ENCODE data around the gene LHX8. TPM values are rescaled to one million over a fixed set of nuclear protein-coding genes. Genes with fewer than 3 reads are reported as not detected.

Gene LHX8
- polyA plus RNA-seq, 1 of the 3 experiments (the other 2 are of a cell fraction), result 0.30 TPM

DNA sequence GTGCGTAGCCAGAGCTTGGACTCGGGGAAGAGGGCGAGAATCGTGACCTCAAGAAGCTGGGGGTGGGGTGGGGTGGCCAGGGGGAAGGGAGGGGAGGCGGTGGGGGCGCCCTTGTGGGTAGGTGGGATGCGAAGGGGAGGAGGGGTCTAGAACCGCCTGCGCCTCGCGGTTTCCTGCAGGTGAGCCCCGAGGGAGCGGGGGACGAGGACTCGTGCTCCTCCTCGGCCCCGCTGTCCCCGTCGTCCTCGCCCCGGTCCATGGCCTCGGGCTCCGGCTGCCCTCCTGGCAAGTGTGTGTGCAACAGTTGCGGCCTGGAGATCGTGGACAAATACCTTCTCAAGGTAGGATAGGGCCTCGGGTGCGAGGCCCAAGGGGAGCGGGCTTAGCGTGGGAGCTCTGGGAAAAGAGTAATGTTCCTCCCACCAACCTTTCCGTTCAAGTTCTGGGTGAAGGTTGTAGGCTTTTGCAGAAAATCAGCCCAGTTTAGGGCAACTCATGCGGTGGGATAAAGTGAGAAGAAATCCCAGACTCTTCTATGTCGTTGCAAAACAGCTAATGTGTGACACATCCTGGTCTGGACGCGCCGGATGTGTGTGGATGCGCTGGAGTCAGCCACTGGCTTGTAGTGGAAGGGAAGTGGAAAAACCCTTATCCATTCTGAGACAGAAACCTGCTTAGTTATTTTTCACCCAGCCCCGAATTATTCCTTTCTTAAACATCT, 2.9 kb downstream of the LHX8 start:
- Histone ChIP-seq H3K79me2 (ENCODE audit: insufficient read depth) (no peaks in the 10 kb centered on the region), H3K9me3 (no peaks in the 10 kb centered on the region), H3K27me3 (ENCODE audit: insufficient read depth) (peaks cover 78% of the 10 kb centered on the region), H3K4me3 (ENCODE audit: low read depth in 2 of 2, low read length in 1 of 2) (no peak overlapping the region), H3K36me3 (replicated peaks in 1 of 2; ENCODE audit: control insufficient read depth in 1 of 2, insufficient read depth in 2 of 2, low read length in 1 of 2) (no peaks in the 10 kb centered on the region), H3K9me2 (no peaks in the 10 kb centered on the region), H3F3A (replicated peaks; ENCODE audit: insufficient read depth) (peaks cover 8% of the 10 kb centered on the region), H2AFZ (ENCODE audit: low read depth) (no peak overlapping the region), H4K20me1 (ENCODE audit: insufficient read depth) (no peaks in the 10 kb centered on the region), H3K4me2 (no peak overlapping the region), H3K9ac (no peak overlapping the region), H3K27ac (ENCODE audit: low read depth in 2 of 2, low read length in 1 of 2) (no peak overlapping the region), H3K4me1 (ENCODE audit: control insufficient read depth in 1 of 2, insufficient read depth in 2 of 2, low read depth in 1 of 2, low read length in 1 of 2) (peaks cover 0 to 12% of the 10 kb centered on the region in 2 experiments; a peak in 2 of 4 replicates)
- 32% methylated on average over 19 of the region's 37 CpGs for WGBS (ENCODE audit: low lambda C conversion rate)
- ChIA-PET CTCF (interaction anchor here (0.7 to 4.0 kb wide), 5 partner anchors 42 to 676 kb away, joined by 3 to 27 read pairs (median 3); no protein-coding TSS in a partner anchor), POLR2A (no interaction called here)
- DNase-seq, result no peak
- TF ChIP-seq JUND (IDR thresholded peaks at IDR 0.05) (no peak), SMC3 (IDR thresholded peaks at IDR 0.05; ENCODE audit: low read depth, low read length) (no peak)

DNA sequence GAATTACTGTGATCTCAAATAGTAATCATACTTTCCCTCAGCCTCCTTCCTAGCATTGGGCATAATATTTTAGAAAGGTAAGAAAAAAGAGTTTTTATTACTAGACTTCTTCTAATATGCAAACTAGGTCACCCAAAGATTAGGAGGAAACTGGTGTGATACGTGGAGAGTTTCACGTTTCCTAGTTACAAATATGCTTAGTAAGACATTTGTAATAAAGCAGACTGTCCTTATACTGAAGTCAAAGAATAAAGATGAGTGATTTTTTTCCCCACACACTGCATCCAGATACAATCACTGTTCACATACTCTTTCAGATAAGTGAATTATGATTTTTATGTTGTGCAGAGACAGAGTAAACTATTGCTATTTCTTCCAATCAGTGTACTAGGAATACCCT, 17.9 kb downstream of the LHX8 start:
- Histone ChIP-seq H3K36me3 (replicated peaks in 1 of 2; ENCODE audit: control insufficient read depth in 1 of 2, insufficient read depth in 2 of 2, low read length in 1 of 2) (no peaks in the 10 kb centered on the region), H3K27me3 (ENCODE audit: insufficient read depth) (no peaks in the 10 kb centered on the region), H2AFZ (ENCODE audit: low read depth) (no peak overlapping the region), H3K9me2 (no peaks in the 10 kb centered on the region), H4K20me1 (ENCODE audit: insufficient read depth) (no peaks in the 10 kb centered on the region), H3K27ac (ENCODE audit: low read depth in 2 of 2, low read length in 1 of 2) (no peak overlapping the region), H3K9ac (no peak overlapping the region), H3K4me1 (ENCODE audit: control insufficient read depth in 1 of 2, insufficient read depth in 2 of 2, low read depth in 1 of 2, low read length in 1 of 2) (no peaks in the 10 kb centered on the region), H3K79me2 (ENCODE audit: insufficient read depth) (no peaks in the 10 kb centered on the region), H3K4me3 (ENCODE audit: low read depth in 2 of 2, low read length in 1 of 2) (no peak overlapping the region), H3F3A (replicated peaks; ENCODE audit: insufficient read depth) (no peaks in the 10 kb centered on the region), H3K4me2 (no peak overlapping the region), H3K9me3 (no peaks in the 10 kb centered on the region)
- 37% methylated on average over 2 of the region's 2 CpGs for WGBS (ENCODE audit: low lambda C conversion rate)
- TF ChIP-seq GATA2 (CRISPR knock-in tag; IDR thresholded peaks at IDR 0.05) (no peak), TEAD4 (IDR thresholded peaks at IDR 0.05; ENCODE audit: borderline replicate concordance, insufficient read depth) (no peak), CHD2 (IDR thresholded peaks at IDR 0.05; ENCODE audit: low read length, partially characterized antibody) (no peak), FOXJ3 (CRISPR knock-in tag; IDR thresholded peaks at IDR 0.05) (no peak), YY1 (IDR thresholded peaks at IDR 0.05; ENCODE audit: low read depth) (no peak), FOXM1 (IDR thresholded peaks at IDR 0.05; ENCODE audit: low read depth) (no peak), JUND (IDR thresholded peaks at IDR 0.05) (no peak)
- TF ChIP-seq, protein P1, sequence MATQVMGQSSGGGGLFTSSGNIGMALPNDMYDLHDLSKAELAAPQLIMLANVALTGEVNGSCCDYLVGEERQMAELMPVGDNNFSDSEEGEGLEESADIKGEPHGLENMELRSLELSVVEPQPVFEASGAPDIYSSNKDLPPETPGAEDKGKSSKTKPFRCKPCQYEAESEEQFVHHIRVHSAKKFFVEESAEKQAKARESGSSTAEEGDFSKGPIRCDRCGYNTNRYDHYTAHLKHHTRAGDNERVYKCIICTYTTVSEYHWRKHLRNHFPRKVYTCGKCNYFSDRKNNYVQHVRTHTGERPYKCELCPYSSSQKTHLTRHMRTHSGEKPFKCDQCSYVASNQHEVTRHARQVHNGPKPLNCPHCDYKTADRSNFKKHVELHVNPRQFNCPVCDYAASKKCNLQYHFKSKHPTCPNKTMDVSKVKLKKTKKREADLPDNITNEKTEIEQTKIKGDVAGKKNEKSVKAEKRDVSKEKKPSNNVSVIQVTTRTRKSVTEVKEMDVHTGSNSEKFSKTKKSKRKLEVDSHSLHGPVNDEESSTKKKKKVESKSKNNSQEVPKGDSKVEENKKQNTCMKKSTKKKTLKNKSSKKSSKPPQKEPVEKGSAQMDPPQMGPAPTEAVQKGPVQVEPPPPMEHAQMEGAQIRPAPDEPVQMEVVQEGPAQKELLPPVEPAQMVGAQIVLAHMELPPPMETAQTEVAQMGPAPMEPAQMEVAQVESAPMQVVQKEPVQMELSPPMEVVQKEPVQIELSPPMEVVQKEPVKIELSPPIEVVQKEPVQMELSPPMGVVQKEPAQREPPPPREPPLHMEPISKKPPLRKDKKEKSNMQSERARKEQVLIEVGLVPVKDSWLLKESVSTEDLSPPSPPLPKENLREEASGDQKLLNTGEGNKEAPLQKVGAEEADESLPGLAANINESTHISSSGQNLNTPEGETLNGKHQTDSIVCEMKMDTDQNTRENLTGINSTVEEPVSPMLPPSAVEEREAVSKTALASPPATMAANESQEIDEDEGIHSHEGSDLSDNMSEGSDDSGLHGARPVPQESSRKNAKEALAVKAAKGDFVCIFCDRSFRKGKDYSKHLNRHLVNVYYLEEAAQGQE (IDR thresholded peaks at IDR 0.05; ENCODE audit: low read depth, low read length), result no peak
- TF ChIP-seq, protein P2, sequence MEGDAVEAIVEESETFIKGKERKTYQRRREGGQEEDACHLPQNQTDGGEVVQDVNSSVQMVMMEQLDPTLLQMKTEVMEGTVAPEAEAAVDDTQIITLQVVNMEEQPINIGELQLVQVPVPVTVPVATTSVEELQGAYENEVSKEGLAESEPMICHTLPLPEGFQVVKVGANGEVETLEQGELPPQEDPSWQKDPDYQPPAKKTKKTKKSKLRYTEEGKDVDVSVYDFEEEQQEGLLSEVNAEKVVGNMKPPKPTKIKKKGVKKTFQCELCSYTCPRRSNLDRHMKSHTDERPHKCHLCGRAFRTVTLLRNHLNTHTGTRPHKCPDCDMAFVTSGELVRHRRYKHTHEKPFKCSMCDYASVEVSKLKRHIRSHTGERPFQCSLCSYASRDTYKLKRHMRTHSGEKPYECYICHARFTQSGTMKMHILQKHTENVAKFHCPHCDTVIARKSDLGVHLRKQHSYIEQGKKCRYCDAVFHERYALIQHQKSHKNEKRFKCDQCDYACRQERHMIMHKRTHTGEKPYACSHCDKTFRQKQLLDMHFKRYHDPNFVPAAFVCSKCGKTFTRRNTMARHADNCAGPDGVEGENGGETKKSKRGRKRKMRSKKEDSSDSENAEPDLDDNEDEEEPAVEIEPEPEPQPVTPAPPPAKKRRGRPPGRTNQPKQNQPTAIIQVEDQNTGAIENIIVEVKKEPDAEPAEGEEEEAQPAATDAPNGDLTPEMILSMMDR (IDR thresholded peaks at IDR 0.05), result no peak
- ChIA-PET POLR2A (no interaction called here), CTCF (interaction anchor here (0.7 to 1.2 kb wide), 2 partner anchors 21 to 381 kb away, joined by 3 read pairs; no protein-coding TSS in a partner anchor)
- DNase-seq, result no peak
